NT2/D1 (cell line): ENCODE measurements around the gene SLC23A3.

Source experiments
- SUZ12 ChIP-seq: IDR thresholded peaks from 2 replicates; pipeline ENCODE4 v1.6.1; 2011; ENCODE audit not compliant: insufficient read length, insufficient read depth; ENCODE audit errors: extremely low read depth
- YY1 ChIP-seq: IDR thresholded peaks from 2 replicates; pipeline ENCODE4 v1.6.1; 2011; ENCODE audit not compliant: insufficient read length, insufficient read depth

DNA sequence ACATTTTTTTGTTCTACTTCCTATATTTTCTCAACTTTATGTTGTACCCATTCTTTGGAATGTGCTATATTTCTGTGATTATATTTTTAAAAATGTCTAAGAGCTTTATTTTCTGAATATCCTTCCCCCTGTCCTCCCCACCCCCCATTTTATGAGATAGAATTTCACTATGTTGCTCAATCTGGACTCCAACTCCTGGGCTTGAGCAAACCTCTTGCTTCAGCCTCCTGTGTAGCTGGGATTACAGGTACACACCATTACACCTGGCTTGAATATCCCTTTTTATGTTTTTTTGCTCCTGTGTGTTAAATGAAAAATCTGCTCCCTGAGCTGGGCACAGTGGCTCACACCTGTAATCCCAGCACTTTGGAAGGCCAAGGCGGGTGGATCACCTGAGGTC, 27.6 kb upstream of the SLC23A3 start:
- no peak for TF ChIP-seq YY1
- TF ChIP-seq SUZ12, result no peak
